Measurements from ENCODE around the gene PTPN18. TPM values are rescaled to one million over a fixed set of nuclear protein-coding genes. Genes with fewer than 3 reads are reported as not detected.

Gene PTPN18
- total RNA-seq, 1 experiment from 2014 or later = 34.4 TPM

GRCh38 chr2:130371723-130372054, 15.8 kb downstream of the PTPN18 start:
- no peak for DNase-seq (ENCODE audit: unreplicated experiment)
- no peak for TF ChIP-seq CTCF (IDR thresholded peaks at IDR 0.05; ENCODE audit: unreplicated experiment)
- Mint-ChIP-seq H3K4me1 (ENCODE audit: insufficient read depth, unreplicated experiment) (peaks cover 28% of the 10 kb centered on the region), H3K27ac (ENCODE audit: low read depth, unreplicated experiment) (peak overlapping the region; percentile 83), H3K4me3 (ENCODE audit: unreplicated experiment) (peak overlapping the region; percentile 89), H3K27me3 (ENCODE audit: insufficient read depth, unreplicated experiment) (no peaks in the 10 kb centered on the region), H3K36me3 (ENCODE audit: insufficient read depth, unreplicated experiment) (peaks cover 23% of the 10 kb centered on the region), H3K9me3 (ENCODE audit: unreplicated experiment) (no peaks in the 10 kb centered on the region)
- POLR2A ChIA-PET = no interaction called here
- intact Hi-C loops (cut with micrococcal nuclease) = no loop called here
- CTCF ChIA-PET = interaction anchor here (0.6 to 1.0 kb wide), 5 partner anchors 10 to 716 kb away, joined by 3 to 6 read pairs (median 4); no protein-coding TSS in a partner anchor
- BruUV-seq (replicated peaks) = TSS peak; percentile 87

DNA sequence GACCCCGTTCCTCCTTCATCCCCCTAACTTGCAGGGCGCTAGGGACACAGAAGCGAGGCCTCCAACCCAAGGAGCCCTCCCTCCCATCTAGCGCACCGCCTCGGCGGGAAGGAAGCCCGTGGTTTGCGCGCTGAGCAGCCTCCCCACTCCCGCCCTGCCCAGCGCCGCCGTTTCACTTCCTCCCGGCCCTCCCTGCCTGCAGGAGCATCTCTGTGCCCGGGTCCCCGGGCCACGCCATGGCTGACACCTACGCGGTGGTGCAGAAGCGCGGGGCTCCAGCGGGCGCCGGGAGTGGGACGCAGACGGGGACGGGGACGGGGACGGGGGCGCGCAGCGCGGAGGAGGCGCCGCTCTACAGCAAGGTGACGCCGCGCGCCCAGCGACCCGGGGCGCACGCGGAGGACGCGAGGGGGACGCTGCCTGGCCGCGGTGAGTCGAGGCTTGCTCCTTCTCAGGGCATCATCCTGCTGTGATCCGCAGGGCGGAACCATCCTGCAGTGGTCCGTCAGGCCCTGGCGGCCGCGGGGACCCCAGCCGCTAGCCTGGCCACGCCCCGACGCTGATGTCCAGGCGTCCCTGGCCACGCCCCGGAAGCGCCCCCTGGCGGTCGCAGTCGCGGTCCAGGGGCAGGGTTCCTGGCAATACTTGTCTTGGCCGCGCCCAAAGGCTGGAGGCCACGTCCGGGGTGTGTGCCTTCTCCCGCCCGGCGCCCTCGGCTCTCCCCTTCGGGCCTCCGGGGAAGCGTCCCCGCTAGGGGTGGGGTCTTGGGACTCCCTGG, 16.4 kb downstream of the PTPN18 start:
- DNase-seq (ENCODE audit: unreplicated experiment) = peak; percentile 88
- intact Hi-C loops (cut with micrococcal nuclease) = no loop called here
- POLR2A ChIA-PET = interaction anchor here (1.1 to 1.5 kb wide), 2 partner anchors 16 to 30 kb away, joined by 3 to 14 read pairs; partner anchors contain the start of genes IMP4 and PTPN18
- Mint-ChIP-seq H3K9me3 (ENCODE audit: unreplicated experiment) (no peaks in the 10 kb centered on the region), H3K4me3 (ENCODE audit: unreplicated experiment) (peak overlapping the region; percentile 89), H3K27me3 (ENCODE audit: insufficient read depth, unreplicated experiment) (no peaks in the 10 kb centered on the region), H3K27ac (ENCODE audit: low read depth, unreplicated experiment) (peak overlapping the region; percentile 83), H3K36me3 (ENCODE audit: insufficient read depth, unreplicated experiment) (peaks cover 23% of the 10 kb centered on the region), H3K4me1 (ENCODE audit: insufficient read depth, unreplicated experiment) (peaks cover 28% of the 10 kb centered on the region)
- no TSS peak for BruUV-seq (replicated peaks)
- CTCF ChIA-PET = interaction anchor here (0.6 to 1.7 kb wide), 11 partner anchors 9 to 30 kb away, joined by 3 to 8 read pairs (median 5); partner anchors contain the start of gene IMP4
- TF ChIP-seq CTCF (IDR thresholded peaks at IDR 0.05; ENCODE audit: unreplicated experiment) = peak; percentile 88

DNA sequence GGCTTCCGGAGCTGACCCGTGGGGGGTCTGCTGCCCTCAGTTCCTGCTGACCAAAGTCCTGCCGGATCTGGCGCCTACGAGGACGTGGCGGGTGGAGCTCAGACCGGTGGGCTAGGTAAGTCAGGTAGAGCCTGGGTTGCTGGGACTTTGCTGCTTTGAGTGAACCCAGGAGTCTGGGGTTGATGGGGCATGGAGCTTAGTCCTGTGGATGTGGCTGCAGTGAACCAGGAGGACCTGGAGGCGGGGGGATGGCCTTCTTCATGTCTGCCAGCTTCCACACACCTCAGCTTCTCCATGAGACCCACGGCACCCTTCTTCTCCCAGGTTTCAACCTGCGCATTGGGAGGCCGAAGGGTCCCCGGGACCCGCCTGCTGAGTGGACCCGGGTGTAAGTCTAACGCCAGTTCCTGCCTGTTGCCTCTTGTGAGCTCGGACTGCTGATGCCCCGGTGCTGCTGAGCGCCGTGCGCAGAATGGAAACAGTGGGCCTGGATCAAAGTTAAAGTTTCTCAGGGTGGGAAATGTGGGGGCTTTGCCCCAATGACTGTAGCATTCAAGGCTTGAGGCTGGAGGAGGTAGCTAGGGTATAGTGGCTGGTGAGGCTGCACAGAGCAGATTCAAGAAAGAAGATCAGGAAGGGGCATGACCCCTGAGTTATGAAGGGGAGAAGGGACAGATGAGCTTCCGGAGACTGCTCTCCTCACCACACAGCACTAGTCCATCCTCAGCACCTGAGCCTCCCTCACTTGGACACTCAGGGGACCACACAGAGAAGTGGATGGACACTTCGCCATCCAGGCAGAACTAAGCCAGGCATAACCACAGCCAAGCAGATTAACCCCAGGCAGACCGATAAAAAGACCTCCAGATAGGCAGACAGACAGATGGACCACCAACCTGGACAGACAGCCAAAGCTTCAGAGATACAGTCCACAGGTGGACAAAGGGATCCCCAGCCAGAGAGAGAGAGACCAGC, 17.3 kb downstream of the PTPN18 start:
- DNase-seq (ENCODE audit: unreplicated experiment) = no peak
- ChIA-PET CTCF (interaction anchor here (0.5 to 1.7 kb wide), 14 partner anchors 8 to 1804 kb away, joined by 3 to 8 read pairs (median 4); partner anchors contain the start of gene IMP4), POLR2A (interaction anchor here (0.9 to 1.5 kb wide), 4 partner anchors 11 to 31 kb away, joined by 3 to 14 read pairs (median 4); partner anchors contain the start of genes IMP4 and PTPN18)
- Mint-ChIP-seq H3K36me3 (ENCODE audit: insufficient read depth, unreplicated experiment) (peaks cover 23% of the 10 kb centered on the region), H3K9me3 (ENCODE audit: unreplicated experiment) (no peaks in the 10 kb centered on the region), H3K27ac (ENCODE audit: low read depth, unreplicated experiment) (peak overlapping the region; percentile 51), H3K4me3 (ENCODE audit: unreplicated experiment) (peak overlapping the region; percentile 89), H3K27me3 (ENCODE audit: insufficient read depth, unreplicated experiment) (no peaks in the 10 kb centered on the region), H3K4me1 (ENCODE audit: insufficient read depth, unreplicated experiment) (peaks cover 28% of the 10 kb centered on the region)
- no peak for TF ChIP-seq CTCF (IDR thresholded peaks at IDR 0.05; ENCODE audit: unreplicated experiment)
- TSS peak; percentile 47 for BruUV-seq (replicated peaks)
- intact Hi-C loops (cut with micrococcal nuclease) = no loop called here

All from MCF 10A (cell line).